GM19025 (cell line): Measurements from ENCODE around the gene RASA2.
"Not testable (repeated sequence)": the region's sequence is repeated elsewhere in the genome, so short reads cannot be mapped to it uniquely, and the experiment has no call there.

ENCODE experiments used
- ATAC-seq: cut with Tn5 transposase; IDR thresholded peaks from one replicate; pipeline ENCODE4 v1.9.1; 2021; ENCODE audit warnings: mild to moderate bottlenecking, low read depth, moderate library complexity; ENCODE audit not compliant: unreplicated experiment

RASA2 gene

DNA sequence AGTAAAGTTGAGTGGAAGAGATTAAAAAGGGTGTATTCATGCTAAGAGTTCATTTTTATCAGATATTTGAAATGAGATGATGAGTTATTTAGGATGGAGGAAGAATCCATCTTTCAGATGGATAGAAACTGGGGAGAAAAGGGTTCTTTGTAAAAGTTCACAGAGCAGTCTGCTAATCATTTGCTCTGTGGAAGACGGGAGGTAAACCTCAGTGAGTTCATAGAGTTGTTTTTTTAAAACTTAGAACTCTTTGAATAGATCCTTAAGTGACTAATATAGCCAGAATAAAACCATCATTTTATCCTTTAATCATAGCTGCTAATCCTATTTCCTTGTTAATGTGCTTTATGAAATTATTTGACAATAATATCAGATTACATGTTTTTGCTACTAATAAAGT lies 5.1 kb downstream of the RASA2 start:
- no peak for ATAC-seq

DNA sequence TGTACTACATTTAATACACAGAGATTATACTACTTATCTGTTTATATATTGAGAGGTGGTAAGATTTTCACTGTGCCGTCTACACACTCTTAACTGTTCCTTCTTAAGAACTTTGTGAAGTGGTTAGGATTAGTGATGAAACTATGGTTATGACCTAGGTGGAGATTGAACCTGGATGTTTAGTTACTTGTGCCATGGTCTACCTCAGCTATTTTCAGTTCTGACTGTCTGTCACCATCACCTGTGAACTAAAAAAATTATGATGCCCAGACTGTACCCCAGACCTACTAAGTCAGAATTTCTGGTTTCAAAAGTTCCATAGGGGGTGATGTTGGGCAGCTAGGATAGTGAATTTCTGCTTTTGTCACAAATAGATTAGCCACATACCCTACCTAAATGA lies 6.4 kb downstream of the RASA2 start:
- no peak for ATAC-seq

DNA sequence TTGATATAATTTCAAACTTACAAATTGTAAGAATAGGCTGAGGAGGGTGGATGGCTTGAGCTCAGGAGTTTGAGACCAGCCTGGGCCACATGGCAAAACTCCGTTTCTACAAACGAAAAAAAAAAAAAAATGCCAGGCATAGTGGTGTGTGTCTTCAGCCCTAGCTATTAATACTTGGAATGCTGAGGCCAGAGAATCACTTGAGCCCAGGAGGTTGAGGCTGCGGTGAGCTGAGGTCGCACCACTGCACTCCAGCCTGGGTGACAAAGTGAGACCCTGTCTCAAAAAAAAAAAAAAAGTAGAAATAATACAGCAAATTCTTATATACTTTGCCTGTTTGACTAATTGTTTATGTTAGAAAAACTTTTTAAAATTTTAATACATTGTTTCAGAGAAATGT lies 10.8 kb downstream of the RASA2 start:
- ATAC-seq = not testable (repeated sequence)

DNA sequence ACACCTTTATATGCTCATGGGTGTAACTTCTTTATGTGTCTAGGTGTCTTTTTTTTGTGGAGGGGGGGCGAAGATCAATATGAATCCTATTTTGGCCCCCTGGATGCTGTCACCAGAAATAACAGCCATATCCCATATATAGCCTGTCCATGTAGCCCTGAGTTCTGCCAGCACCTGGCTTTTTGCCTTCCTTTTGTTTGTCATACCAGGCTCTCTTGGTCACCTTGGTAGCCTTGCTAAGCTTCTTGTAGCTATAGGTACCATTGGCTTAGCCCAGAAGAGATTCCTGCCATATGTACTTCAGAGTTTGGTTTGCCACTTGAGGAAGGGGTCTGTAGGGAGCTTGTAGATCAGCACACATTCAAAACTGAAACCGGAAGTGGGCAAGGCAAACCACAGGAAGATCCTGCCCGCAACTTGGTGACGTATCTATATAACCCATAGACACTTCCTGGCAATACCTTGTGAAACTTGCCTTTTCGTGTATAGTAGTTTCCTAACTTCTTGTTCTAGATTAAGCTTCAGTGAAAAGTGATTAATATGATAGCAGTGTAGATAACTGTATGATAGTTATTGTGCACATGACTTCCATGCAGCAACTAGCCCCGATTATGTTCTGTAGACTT lies 11.9 kb downstream of the RASA2 start:
- peak; percentile 82 for ATAC-seq

DNA sequence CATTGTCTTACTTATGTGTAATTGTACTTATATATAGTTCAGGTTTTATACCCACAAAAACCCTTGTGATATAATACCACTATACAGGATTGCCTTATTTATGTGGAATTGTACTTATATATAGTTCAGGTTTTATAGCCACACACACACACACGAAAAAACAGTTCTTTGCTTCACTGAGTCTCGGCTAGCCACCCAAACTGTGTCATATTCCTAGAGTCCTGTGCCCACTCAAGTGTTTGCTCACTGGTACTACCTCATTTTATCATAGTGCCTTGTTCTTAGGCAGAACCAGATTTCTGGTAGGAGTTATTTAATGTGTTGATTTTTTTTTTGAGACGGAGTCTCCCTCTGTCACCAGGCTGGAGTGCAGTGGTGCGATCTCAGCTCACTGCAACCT lies 12.5 kb downstream of the RASA2 start:
- ATAC-seq = no peak

DNA sequence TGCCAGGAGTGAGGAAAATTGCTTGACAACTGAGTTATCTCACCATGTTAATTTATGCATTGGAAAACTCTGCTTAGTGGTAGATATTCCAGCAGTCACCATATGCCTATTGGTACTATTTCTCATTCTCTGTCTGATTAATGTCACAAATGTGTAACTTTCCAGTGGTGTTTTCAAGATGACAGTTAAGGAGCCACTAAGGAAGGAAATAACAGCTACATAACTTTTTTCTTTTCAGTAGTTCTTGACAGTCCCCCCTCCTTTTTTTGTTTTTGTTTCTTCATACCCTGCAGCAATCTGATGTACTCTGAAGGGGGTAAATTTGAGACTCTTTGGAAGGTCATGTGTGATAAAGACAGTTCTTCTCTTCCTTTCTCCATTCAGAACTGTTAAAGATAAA lies 13.1 kb downstream of the RASA2 start:
- no peak for ATAC-seq

DNA sequence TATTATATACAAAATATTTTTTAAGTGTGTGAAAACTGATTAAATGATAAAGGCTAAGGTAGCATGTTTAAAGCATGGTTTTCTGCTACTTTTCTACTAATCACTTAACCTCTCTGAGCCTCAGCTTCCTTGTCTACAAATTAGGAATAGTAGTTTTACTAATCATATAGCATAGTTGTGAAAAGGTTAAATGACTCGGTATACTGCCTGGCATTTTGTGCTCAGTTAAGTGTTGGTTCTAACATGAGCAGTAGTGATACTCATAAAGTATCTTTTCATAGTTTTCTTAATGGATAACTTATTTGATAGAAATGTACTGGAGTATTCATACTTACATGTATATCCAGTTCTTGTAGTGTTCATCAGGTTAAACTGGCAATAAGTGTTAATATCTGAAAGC lies 13.6 kb downstream of the RASA2 start:
- ATAC-seq = no peak

DNA sequence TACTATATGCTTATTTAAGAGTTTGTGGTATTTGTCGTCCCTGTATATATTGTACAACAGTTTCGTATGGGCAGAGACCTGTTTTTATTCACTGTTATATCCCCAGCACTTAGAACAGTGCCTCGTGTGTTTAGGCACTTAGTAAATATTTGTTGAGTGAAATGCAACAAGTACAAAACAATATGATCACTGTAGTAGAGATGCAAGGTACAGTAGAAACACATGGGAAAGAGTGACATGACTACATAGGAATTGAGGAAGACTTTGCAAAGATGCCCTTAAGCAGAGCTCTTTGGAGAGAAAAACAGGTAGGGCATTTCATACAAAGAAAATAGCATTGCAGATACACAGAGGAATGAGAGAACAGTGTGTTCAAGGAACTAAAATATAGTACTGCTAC lies 18.3 kb downstream of the RASA2 start:
- no peak for ATAC-seq

DNA sequence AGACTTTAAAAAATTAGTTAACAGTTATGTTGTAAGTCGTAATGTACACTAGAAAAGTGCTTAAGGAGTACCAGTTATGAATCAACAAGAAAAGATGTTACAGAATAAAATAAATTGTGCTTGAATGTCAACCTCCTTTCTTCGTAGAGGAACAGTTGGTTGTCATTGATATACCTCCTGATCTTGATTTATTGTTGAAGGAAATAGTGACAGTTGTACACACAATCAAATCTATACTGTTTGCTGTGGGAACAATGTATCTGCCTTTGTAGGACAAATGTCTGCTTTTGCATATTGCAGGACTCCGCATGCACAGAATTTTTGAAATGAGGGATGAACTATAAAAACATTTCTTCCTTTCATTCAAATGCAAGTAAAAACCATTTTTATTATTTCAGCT lies 19.2 kb downstream of the RASA2 start:
- ATAC-seq = no peak

DNA sequence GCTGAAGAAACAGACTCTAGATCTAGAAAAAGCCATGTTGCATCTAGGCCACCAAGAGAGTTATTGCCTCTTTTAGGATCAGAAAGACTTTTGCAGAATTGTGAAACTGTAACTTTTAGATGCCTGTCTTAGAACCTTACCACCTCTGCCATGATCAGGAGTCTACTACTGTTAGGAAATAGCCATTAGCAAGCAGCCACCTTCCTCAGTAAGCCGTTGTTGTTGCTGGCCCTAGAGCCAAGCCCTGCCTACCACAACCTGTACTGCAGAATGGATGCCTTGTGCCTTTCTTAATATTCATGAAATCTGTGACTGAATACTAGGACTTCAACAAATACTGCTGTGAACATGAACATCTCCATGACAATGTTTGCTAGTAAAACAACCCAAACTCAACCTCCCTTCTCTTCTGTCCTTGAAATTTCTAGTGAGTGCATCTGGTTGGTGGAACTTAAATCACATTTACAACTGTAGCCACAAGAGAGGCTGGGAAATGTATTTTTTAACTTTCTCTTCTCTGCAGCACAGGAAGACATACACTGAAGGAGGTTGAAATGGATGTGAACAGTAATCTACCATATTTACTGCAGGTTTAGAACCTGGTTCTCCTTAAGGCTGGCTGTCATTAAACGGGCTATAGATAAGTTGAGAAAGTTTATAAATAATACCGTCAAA lies 20.7 kb downstream of the RASA2 start:
- ATAC-seq = no peak

DNA sequence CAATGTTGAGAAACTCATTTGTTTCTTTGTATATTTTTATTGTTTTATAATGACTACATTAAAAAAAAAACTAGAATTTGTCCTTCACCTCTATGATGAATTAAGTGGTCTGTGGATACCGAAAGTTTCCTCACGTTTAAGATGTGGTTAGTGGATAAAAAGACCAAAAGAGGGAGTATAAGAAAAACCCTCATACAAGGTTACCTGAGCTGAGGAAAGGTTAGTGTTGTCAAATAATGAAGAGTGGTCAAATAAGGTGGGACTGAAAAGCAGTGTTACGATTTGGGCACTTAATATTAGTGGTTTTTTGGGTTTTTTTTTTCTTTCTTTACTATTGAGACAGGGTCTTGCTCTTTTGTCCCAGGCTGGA lies 21.2 kb downstream of the RASA2 start:
- ATAC-seq = no peak

DNA sequence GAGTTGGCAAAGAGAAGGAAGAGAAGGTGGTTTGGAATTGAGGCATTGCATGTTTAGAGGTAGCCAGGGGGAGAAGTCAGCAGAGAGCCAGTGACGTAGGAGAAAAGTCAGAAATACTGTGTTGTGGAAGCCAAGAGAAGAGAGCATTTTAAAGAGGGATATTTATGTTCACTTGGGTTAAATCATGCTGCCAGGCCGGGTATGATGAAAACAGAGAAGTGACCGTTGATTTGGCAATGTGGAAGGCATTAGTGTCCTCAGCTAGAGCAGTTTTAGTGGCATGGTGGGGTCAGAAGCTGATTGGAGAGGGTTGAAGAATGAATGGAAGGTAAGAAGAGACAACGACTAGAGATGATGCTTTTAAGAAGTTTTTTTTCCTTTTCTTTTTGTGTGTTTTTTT lies 24.5 kb downstream of the RASA2 start:
- ATAC-seq = no peak

DNA sequence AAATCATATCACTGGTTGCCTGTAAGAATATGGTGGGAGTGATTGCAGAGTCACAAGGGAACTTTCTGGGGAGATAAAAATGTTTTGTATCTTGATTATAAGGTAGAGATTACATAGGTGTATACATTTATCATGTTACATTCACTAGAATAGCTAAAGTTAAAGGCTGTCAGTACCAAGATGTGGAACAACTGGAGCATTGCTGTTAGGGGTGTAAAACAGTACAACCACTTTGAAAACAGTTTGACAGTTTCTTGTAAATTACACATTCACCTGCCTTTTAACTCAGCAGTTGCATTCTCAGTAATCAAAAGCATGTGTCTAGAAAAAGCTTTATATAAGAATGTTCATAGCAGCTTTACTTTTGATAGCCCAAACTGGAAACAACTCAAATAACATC lies 27.6 kb downstream of the RASA2 start:
- no peak for ATAC-seq

DNA sequence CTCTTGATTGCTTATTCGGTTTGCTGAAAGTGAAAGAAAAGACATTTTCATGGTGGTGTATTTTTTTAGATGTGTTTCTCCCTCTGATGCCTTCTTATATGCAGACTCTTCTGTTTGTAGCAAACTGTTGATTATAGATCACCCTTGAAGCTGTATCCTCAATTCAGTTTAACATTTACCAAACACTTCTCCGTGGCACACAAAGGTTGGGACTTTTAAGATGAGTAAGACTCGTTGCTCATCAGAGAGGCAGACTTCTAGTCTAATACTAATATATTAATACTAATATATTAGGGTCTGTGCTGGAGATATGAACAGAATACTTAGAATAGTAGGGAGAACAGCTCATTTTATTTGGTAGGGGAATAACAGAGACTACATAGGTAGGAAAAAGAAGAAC lies 32.8 kb downstream of the RASA2 start:
- no peak for ATAC-seq

DNA sequence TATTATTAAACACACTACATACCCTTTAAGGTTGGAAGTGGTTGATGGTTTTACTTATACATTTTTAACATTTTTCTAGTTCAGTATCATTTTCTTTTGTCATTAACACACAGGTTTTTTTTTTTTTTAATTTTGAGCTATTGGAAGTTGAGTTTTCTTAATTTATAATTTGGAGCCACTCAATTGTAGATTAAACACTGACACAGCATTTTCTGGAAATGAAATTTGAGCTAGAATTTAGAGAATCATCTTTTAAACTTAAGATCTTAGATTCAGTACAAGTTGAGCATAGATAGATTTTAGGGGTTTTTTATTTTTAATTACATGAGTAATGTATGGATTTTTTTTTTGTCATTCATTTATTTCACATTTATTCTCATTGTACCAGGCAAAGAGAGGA lies 35.0 kb downstream of the RASA2 start:
- no peak for ATAC-seq

DNA sequence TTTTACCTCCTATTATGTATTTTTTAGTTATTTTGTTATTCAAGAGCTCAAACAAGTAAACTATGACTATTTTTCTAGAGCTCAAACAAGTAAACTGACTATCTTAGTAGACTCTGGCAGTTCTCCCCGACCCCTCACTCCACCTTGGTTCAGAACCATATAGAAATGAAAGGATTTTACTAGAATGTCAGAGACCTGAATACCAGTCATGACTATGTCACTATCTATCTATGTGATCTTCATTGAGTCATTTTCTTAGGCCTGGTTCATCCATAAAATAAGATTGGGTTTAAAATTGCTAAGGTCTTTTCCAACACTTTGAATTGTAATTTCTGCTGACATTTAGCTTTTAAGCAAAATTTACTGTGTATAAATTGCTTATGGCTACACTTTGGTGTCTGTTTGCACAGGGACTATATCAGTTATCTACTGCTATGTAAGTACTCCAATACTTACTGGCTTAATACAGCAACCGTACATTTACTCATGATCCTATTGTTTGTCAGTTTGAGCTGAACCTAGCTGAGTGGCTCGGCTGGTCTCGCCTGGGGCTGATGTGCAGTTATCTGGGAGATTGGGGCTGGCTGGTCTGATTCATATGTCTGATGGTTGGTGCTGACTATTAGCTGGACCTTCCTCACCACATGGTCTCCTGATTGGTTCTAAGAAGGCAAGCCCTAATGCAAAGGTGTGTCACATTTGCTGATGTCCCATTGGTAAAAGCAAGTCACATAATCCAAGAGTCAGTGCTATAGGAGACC lies 37.0 kb downstream of the RASA2 start:
- ATAC-seq = no peak

DNA sequence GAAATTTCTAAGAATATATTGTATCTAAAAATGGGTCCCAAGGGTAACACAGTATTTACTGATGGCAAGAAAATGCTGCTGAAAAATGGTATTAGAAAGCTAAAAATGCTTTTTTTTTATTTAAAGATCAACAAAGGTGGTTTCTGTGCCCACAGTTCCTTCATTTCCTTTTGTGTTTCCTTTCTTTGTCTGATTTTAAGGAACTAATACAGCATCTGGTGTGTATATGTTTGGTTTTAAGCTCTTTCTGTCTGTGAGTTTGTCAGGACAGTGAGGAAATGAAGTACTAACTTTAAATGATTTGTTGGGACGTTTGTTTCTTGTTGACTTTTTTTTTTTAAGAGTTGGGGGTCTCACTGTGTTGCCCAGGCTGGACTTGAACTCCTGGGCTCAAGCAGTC lies 38.2 kb downstream of the RASA2 start:
- no peak for ATAC-seq

DNA sequence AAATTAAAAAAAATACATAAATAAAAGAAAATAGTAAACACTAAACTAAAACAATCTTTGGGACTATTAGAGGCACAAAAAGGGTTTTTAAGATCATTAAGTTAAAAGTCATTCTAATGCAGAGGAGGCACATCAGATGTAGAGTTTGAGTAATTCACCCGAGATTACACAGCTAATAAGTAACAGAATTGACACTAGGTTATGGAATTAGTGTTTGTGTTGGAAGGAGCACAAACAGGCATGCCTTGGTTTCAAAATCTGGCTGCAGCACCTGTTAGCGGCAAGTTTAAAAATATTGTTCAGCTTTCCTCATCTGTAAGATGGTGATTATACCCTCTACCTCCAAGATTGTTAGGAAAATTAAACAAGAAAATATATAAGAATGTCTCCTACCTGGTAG lies 39.0 kb downstream of the RASA2 start:
- ATAC-seq = no peak

DNA sequence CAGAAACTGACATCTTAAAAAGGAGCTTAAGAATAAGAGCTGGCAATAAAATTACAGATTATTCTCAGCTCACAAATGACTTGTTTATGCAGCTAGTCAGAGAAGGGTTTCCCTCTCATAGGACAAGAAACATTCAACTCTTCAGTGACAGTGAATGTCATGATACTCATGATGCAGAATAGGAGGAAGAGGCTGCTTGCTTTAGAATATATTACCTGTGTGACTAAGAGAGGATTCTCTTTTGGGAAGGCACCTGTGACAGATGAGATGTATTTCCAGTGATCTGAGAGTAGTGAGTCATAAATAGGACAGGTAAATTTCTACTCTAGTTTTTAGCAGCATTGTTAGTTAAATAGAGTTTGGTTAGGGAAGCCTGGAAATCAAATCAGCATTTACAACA lies 39.9 kb downstream of the RASA2 start:
- no peak for ATAC-seq

DNA sequence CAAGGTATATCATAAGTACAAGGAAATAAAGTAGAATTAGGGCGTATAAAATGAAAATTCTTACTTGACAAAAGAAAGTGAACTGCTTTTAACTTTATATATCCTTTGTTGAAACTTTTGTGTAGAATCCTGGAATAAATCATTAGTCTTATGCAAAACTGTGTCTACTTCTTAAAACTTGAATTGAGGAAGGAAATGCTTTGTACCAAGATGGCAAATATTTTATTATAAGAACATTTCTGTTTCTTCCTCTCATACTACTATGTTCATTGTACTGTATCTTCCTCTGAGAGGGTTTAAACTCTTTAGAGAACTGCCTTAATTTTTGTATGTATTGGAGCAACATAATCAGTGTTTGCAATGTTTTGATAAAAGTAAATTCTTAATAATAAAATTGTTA lies 42.0 kb downstream of the RASA2 start:
- no peak for ATAC-seq

DNA sequence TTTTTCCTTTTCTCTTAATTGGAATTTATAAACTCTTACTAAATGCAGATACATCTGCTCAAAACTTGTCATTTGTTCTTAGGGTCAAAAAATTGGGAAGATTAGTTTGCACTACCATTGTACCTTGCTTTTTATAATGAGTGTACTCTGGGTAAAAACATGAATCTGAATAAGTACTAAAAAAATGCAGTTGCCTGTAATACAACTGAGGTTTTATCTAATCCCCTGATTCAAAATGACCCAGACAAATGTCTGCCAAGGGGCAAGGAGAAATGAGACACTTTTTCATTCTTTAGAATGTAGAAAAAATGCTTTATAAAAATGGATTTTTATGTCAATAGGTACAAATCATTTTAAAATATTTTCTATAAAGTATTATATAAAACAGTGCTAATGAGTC lies 42.4 kb downstream of the RASA2 start:
- no peak for ATAC-seq
